ENCODE results near the gene ZBTB43. TPM values are rescaled to one million over a fixed set of nuclear protein-coding genes. Genes with fewer than 3 reads are reported as not detected.

The ZBTB43 gene
- total RNA-seq, 1 experiment from 2014 or later, result 15.4 TPM

DNA sequence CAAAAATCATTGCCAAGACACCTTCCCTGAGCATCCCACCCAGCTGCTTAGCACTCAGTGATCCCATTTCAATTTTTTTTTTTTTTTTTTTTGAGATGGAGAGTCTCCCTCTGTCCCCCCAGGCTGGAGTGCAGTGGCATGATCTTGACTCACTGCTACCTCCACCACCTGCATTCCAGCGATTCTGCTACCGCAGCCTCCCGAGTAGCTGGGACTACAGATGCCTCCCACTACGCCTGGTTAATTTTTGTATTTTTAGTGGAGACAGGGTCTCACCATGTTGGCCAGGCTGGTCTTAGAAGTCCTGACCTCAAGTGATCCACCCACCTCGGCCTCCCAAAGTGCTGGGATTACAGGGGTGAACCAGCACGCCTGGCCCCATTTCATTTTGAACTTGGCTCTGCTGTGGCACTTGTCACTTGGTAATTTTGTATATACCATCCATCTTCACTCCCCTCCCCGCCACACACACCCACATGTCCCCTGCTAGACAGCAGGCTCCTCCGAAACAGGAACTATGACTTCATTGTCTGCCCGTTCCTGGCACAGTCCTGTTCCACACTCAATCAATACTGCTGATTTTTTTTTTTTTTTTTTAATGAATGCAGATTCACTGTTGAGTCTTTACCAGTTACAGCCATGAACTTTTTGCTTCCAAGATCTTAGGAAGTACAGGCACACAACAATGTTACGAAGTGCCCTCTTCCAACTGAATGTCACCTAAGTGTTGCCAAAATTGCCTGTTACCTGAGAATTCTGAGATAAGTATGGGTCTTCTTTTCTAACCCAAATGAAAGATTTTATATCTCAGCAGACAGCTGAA is 38.3 kb downstream of the ZBTB43 start:
- Histone ChIP-seq H3K27me3 (ENCODE audit: insufficient read depth, low read length) (no peaks in the 10 kb centered on the region), H3K4me3 (replicated peaks in 1 of 2; ENCODE audit: low read depth in 1 of 2, low read length in 2 of 2) (no peak overlapping the region), H3K79me2 (ENCODE audit: insufficient read depth, low read length) (no peaks in the 10 kb centered on the region), H3K4me2 (ENCODE audit: low read length) (no peak overlapping the region), H3K36me3 (ENCODE audit: control insufficient read depth in 1 of 2, insufficient read depth in 2 of 2, low read length in 2 of 2) (no peaks in the 10 kb centered on the region), H3K9ac (ENCODE audit: low read length) (no peak overlapping the region), H4K20me1 (ENCODE audit: insufficient read depth) (no peaks in the 10 kb centered on the region), H3K4me1 (ENCODE audit: control insufficient read depth in 1 of 2, insufficient read depth in 2 of 2, low read length in 2 of 2) (peaks cover 5 to 14% of the 10 kb centered on the region in 2 experiments; a peak in 3 of 4 replicates), H3K9me2 (ENCODE audit: insufficient read depth) (no peaks in the 10 kb centered on the region), H3K27ac (ENCODE audit: low read depth, low read length) (no peak overlapping the region), H3K9me3 (ENCODE audit: control insufficient read depth in 1 of 2, insufficient read depth in 1 of 2, low read depth in 1 of 2, low read length in 2 of 2) (no peaks in the 10 kb centered on the region), H2AFZ (ENCODE audit: low read depth, low read length, poor library complexity, severe bottlenecking) (no peak overlapping the region)
- intact Hi-C loops (cut with micrococcal nuclease), result no loop called here
- ChIA-PET POLR2A (no interaction called here), CTCF (no interaction called here), RAD21 (ENCODE audit: low non-redundant PET in 1 of 2, low total read pairs in 2 of 2, uncharacterized antibody in 2 of 2, unreplicated experiment in 2 of 2) (no interaction called here)
- ATAC-seq (no peak), DNase-seq (ENCODE audit: low read depth, low spot score) (no peak)
- TF ChIP-seq RAD21 (IDR thresholded peaks at IDR 0.05; ENCODE audit: low read depth) (no peak), CBX3 (IDR thresholded peaks at IDR 0.05; ENCODE audit: low read depth) (no peak), FOSL1 (IDR thresholded peaks at IDR 0.05; ENCODE audit: low read depth) (no peak), SIN3A (IDR thresholded peaks at IDR 0.05; ENCODE audit: low read depth) (no peak), JUND (IDR thresholded peaks at IDR 0.05) (no peak), POLR2AphosphoS5 (IDR thresholded peaks at IDR 0.05; ENCODE audit: low read depth, low read length) (no peak), ZNF274 (IDR thresholded peaks at IDR 0.05; ENCODE audit: low read depth, low read length) (no peak), EZH2phosphoT487 (IDR thresholded peaks at IDR 0.05; ENCODE audit: borderline replicate concordance) (no peak), EGR1 (IDR thresholded peaks at IDR 0.05; ENCODE audit: low read depth) (no peak)
- TF ChIP-seq, protein P1, sequence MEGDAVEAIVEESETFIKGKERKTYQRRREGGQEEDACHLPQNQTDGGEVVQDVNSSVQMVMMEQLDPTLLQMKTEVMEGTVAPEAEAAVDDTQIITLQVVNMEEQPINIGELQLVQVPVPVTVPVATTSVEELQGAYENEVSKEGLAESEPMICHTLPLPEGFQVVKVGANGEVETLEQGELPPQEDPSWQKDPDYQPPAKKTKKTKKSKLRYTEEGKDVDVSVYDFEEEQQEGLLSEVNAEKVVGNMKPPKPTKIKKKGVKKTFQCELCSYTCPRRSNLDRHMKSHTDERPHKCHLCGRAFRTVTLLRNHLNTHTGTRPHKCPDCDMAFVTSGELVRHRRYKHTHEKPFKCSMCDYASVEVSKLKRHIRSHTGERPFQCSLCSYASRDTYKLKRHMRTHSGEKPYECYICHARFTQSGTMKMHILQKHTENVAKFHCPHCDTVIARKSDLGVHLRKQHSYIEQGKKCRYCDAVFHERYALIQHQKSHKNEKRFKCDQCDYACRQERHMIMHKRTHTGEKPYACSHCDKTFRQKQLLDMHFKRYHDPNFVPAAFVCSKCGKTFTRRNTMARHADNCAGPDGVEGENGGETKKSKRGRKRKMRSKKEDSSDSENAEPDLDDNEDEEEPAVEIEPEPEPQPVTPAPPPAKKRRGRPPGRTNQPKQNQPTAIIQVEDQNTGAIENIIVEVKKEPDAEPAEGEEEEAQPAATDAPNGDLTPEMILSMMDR (IDR thresholded peaks at IDR 0.05 in 2 of 3, conservative IDR thresholded peaks at IDR 0.05 in 1 of 3; ENCODE audit: borderline replicate concordance in 1 of 3, insufficient read depth in 1 of 3, low read depth in 2 of 3, low read length in 2 of 3), result no peak
- TF ChIP-seq, protein P2, sequence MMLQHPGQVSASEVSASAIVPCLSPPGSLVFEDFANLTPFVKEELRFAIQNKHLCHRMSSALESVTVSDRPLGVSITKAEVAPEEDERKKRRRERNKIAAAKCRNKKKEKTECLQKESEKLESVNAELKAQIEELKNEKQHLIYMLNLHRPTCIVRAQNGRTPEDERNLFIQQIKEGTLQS (IDR thresholded peaks at IDR 0.05), result no peak
- TF ChIP-seq, protein P3, sequence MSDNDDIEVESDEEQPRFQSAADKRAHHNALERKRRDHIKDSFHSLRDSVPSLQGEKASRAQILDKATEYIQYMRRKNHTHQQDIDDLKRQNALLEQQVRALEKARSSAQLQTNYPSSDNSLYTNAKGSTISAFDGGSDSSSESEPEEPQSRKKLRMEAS (IDR thresholded peaks at IDR 0.05), result no peak
- TF ChIP-seq, protein P4, sequence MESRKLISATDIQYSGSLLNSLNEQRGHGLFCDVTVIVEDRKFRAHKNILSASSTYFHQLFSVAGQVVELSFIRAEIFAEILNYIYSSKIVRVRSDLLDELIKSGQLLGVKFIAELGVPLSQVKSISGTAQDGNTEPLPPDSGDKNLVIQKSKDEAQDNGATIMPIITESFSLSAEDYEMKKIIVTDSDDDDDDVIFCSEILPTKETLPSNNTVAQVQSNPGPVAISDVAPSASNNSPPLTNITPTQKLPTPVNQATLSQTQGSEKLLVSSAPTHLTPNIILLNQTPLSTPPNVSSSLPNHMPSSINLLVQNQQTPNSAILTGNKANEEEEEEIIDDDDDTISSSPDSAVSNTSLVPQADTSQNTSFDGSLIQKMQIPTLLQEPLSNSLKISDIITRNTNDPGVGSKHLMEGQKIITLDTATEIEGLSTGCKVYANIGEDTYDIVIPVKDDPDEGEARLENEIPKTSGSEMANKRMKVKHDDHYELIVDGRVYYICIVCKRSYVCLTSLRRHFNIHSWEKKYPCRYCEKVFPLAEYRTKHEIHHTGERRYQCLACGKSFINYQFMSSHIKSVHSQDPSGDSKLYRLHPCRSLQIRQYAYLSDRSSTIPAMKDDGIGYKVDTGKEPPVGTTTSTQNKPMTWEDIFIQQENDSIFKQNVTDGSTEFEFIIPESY (IDR thresholded peaks at IDR 0.05; ENCODE audit: extremely low read depth, insufficient replicate concordance, low read length), result no peak
- BruUV-seq (replicated peaks), result no TSS peak

All from HCT116 (cell line).